ENCODE measurements around the gene TTC39A.

TTC39A gene

GRCh38 chr1:51296383-51297357 lies 33.7 kb downstream of the TTC39A start:
- peak; percentile 98 for DNase-seq

GRCh38 chr1:51295926-51296325 lies 34.4 kb downstream of the TTC39A start:
- no peak for DNase-seq

- DNase-seq = no peak
Observed at GRCh38 chr1:51294566-51295184, 35.7 kb downstream of the TTC39A start.

- DNase-seq = no peak
Observed at GRCh38 chr1:51293898-51294515, 36.4 kb downstream of the TTC39A start.

GRCh38 chr1:51290489-51290847 lies 39.9 kb downstream of the TTC39A start:
- DNase-seq = no peak

GRCh38 chr1:51289676-51290488 lies 40.5 kb downstream of the TTC39A start:
- DNase-seq = no peak

GRCh38 chr1:51288578-51288977 lies 41.8 kb downstream of the TTC39A start:
- DNase-seq = no peak

- no peak for DNase-seq
Observed at GRCh38 chr1:51287966-51288365, 42.4 kb downstream of the TTC39A start.

- DNase-seq = no peak
Observed at GRCh38 chr1:51285055-51285454, 45.3 kb downstream of the TTC39A start.

- peak; percentile 70 for DNase-seq
Observed at GRCh38 chr1:51284487-51284954, 45.8 kb downstream of the TTC39A start.

GRCh38 chr1:51283979-51284378 lies 46.4 kb downstream of the TTC39A start:
- DNase-seq = no peak

- no peak for DNase-seq
Observed at GRCh38 chr1:51282605-51283004, 47.8 kb downstream of the TTC39A start.

GRCh38 chr1:51281807-51282206 lies 48.6 kb downstream of the TTC39A start:
- no peak for DNase-seq

- no peak for DNase-seq
Observed at GRCh38 chr1:51280321-51280978, 49.9 kb downstream of the TTC39A start.

- no peak for DNase-seq
Observed at GRCh38 chr1:51276286-51276685, 54.1 kb downstream of the TTC39A start.

GRCh38 chr1:51274676-51275075 lies 55.7 kb downstream of the TTC39A start:
- DNase-seq = no peak

- DNase-seq = no peak
Observed at GRCh38 chr1:51272916-51273315, 57.4 kb downstream of the TTC39A start.

- DNase-seq = no peak
Observed at GRCh38 chr1:51270751-51271150, 59.6 kb downstream of the TTC39A start.

GRCh38 chr1:51268634-51269033 lies 61.7 kb downstream of the TTC39A start:
- DNase-seq = no peak

GRCh38 chr1:51266791-51267190 lies 63.6 kb downstream of the TTC39A start:
- no peak for DNase-seq

GRCh38 chr1:51266181-51266580 lies 64.2 kb downstream of the TTC39A start:
- DNase-seq = no peak

GRCh38 chr1:51265618-51266017 lies 64.7 kb downstream of the TTC39A start:
- no peak for DNase-seq

Measured in DMS53 (cell line).